Activated CD4-positive, alpha-beta T cell treated with anti-CD3 and anti-CD28 coated beads, Interleukin-2, Interleukin-6, amounts not matched to agents 100 ng/mL and 50 ng/mL, durations not matched to agents 16 hours and 8 hours (primary cell): ENCODE results near the gene RNU6-1.

Experiments
- DNase-seq: peaks from one replicate; pipeline ENCODE4 v3.0.0-alpha.2; 2020

Gene RNU6-1

DNA sequence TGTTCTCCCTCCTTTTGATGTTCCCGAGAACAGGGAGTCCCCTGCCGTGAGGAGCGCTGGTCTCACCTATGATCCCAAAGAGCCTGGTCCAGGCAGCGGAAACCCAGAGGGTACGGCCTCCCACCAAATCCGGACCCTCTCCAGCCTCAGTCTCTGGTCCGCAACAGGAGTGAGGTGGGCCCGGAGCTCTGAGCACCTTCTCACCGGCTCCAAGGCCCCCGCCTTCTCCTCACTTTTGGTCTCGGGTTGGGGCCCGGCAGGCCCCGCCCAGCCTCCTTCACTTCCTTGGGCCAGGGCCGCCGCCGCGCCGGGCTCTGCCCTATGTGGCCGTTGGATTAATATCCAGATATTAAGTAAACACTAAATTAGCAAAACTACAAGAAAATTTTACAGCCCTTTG lies 20.2 kb downstream of the RNU6-1 start:
- no peak for DNase-seq

DNA sequence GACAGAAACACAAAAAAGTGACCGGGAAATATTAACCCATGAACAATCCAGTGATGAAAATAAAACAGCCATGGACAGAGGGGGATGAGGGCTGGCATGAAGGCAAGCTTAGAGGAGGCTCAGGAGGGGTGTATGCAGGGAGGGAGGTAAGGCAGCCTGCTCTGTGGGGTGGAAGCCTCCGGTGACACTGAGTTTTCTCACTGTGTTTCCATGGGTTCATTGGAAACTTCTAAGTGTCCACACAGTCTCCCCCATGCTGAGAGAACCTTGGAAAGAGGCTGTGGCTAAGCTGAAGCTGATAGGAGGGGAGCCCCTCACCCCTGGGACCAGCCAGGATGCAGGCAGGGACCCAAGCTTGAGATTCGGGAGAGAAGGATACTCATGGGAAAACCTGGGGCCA lies 21.4 kb downstream of the RNU6-1 start:
- no peak for DNase-seq

DNA sequence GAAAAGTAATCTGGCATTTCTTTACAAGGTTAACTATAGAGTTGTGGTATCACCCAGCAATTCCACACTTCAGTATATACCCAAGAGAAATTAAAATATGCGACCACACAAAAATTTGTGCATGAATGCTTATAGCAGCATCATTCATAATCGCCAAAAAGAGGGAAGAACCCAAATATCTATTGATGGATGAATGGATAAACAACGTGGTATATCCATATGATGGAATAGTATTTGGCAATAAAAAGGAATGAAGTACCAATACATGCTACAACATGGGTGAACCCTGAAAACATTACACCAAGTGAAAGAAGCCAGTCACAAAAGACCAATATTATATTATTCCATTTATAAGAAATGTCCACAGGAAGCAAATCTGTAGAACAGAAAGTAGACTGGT lies 23.2 kb downstream of the RNU6-1 start:
- no peak for DNase-seq

DNA sequence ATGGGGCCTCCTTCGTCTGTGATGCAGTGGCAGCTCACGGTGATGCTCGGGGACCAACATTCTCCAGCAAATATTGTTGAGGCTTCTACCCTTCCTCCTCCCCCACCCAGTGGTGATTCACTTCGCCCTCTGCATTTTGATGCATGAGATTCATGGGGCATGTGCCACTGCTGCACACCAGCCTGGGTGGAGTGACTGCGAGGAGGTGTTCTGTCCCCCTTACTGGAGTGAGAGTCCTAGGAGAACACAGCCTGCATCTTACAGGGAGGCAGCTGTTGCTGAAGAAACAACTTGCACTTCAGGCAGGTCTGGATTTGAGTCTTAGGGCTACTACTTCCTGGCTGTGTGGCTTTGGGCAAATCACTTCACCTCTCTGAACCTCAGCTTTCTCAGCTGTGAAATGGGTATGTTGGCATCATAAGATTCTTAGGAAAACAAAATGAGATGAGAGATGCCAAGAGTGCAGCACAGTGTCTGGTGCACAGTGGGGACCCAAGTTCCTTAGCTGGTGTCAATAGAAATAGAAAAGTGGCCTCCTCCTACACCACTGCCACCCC lies 24.7 kb downstream of the RNU6-1 start:
- no peak for DNase-seq

DNA sequence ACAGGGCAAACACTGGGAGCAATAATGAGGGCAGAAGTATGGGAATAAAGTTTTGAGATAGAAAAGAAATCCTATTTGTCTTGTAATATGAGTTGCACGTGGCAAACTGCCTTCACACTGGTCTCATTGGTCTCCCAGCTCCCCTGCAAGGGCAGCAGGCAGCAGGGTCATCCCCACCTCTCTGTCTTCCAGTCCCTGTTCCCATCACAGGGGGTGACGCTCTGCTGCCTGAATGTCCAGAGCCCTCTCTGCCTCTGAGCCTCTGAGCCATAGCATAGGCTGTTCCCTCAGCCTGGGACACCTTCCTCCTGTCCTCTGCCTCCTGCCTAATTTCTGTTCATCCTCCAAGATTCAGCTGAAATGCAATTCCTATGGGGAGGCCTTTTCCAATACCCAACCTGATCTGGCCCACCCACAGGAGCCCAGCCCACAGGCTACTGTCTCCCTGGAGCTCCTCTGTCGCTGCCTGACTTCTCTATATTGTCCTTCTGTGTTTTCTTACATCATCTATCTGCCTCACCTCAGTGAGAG lies 26.7 kb downstream of the RNU6-1 start:
- DNase-seq, result no peak

DNA sequence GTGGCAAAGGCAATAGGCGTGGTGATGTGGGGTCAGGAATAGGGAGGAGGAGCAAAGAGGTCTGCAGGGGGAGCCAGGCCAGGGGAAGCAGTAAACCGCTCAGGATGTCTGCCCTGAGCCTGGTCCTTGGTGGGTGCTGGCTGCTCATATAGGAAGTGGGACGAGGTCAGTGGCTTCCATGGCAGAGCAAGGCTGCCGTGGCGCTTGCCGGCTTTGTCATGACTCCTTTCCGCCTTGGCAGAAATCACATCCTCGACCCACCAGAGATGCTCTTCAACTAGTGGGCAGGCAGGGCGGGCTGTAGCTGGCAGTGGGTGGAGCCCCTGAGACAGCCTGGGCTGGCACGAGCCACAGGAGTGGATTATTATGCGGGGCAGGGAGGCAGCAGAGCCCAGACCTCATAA lies 27.6 kb downstream of the RNU6-1 start:
- DNase-seq, result no peak

DNA sequence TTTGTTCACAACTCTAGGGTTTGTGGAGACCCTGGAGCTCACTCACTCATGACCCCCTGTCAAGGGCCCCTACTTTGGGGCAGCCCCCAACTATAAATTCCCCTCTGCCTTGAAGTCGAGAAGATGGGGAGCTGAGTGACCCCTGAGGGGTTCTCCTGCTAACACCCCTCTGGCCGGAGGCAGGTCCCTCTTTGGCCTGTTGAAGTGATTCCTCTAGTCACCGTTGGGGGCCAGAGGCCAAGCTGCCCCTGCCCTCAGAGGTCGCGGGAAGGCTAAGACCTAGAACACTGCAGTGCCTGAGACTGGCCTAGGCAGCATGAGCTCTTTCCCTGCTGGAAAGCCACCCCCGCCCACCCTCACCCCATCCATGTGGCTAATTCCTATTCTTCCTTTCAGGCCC lies 30.0 kb downstream of the RNU6-1 start:
- no peak for DNase-seq

DNA sequence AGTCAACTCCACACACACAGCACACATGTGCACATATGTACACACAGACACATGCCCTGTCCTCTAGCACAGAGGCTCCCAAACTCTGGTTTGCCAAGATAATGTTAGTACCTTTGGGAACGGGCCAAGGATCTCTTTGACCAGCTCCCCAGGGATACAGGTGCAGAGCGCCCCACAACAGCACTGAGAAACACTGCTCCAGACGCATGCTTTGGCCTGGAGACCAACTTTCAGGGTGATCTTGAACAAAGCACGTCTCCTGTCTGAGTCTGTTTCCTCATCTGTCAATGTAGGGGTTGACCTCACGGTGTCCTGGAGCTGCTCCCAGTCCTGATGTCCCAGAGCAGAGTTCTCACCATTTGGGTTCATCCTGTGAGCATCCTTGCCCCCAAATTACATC lies 30.4 kb downstream of the RNU6-1 start:
- DNase-seq, result no peak

DNA sequence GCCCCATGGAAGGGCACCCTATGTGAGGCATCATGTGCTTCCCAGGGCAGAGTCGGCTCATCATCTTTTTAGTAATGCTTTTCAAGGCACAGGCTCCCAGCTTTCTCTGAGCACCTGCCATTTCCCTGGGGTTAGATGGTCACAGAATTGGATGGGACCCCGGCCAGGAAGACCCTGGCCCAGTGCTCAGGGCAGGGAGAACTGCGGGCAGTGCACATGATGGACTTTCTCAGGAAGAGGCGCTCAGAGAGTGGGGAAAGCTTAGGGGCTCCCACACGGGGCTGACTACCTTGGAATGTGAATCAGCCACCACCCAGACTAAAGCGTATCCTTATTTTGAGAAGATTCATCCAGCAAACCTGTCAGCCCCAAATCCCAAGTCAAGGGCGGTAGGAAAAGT lies 31.0 kb downstream of the RNU6-1 start:
- no peak for DNase-seq

DNA sequence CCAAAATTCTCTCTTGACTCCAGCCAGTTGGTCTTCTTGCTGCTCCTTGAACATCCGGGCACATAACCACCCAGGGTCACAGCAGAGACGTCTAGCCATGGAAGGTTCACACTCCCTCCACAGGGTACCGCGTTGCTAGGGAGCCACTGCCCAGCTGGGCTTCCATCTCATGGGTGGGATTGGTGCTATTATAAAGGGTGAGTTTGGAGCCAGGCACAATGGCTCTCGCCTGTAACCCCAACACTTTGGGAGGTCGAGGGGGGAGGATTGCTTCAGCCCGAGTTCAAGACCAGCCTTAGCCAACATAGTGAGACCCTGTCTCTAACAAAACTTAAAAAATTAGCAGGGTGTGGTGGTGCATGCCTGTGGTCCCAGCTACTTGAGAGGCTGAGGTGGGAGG lies 32.0 kb downstream of the RNU6-1 start:
- no peak for DNase-seq

DNA sequence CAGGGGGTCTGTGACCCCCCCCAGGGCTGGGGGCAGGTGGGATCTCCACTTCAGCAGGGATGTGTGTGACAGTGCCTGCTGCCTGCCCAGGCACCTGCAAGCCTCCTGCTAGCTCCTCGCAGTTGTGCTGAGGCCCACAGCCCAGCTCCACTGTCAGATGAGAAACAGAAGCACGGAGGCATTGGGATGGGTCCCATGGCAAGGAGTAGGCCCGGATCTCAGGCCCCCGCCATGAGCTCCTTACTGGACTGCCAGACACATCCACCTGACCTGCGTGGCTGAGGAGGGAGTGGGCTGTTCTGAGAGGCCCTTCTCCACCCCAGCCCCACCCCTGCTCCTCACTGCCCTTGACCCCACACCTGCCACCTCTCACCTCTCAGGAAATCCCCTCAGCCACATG lies 32.7 kb downstream of the RNU6-1 start:
- no peak for DNase-seq

DNA sequence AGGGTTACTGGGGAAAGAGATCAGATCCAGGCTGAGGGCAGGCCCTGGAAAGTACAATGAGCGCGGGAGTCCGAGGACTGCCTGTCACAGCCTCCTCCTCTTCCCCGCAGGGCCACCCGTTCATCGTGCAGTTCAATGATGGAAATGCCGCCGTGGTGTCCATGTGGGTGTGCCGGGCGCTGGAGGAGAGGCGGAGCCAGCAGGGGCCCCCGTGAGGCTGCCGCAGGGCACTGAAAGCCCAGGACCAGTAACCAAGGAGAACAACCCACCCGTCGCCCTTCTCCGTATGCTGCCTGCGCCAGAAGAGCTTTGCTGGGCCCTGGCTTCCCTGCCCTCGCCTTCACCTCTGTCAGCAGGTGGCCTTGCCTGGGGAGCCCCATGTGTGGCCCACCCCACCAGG lies 33.3 kb downstream of the RNU6-1 start:
- DNase-seq, result no peak

DNA sequence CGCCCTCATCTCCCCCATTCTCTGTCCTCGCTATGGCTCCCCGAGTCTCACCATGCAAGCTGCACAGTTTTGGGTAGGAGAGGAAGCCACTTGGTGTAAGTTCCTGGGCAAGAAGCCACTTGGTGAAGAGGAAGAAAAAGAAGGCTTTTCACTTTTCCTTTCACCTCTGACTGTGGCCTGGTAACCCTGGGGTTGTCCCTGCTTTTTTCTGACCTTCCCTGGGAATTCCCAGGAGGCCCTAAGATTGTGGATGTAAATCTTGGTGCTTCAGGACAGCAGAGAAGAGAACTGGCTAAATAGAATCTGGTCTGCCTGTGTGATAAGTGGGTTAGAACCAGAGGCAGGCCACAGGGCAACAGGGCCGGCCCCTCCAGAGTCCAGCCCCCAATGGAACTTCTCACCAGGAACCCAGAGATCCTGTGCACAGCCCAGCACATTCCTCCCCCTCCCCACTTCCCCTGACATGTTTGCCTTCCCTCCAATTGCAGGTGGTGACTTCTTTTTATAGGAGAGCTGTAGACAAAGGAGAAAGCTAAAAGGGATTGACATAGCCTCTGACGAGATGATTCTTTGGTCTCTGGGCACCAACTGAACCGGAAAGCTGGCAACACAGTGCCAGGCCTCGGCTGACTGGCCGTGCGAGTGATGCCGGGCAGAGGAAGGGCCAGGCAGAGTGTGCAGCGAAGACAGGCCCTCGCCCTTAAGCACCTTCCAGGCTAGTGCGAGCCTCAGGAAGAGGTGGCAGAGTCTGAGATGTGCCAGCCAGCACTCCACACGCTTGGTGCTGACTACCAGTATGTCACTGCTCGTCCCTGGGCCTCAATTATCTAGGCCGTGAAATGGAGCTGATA lies 34.0 kb downstream of the RNU6-1 start:
- no peak for DNase-seq

DNA sequence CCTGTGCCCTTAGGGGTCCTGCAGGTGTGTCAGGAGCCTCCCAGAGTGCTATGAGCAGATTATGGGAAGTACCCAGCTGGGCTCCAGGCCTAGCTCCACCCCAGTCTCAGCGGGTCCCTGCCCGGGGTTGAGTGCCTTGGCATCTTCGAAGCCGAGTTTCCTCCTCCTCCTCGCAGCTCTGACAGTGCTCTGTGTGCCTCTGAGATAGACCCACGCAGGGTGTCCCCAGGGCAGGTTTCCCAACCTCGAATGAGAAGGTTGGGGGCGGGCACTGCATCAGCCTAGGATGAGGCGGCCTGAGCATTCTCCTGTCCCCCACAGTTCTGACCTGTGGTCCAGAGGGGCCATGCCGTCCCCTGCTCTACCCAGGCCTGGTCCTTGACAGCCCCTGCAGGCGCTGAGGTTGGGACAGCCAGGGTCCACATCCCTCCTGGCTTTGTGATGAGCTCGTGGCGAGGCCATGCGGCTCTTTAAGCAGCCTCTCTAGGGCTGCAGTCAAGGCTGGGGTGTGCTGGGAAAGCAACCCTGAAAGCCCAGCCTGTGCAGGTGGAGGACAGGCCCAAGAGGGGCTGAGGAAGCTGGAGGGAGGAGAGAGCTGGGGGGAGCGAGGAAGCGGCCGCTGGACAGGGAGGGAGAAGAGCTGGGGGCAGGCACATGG lies 34.7 kb downstream of the RNU6-1 start:
- no peak for DNase-seq

DNA sequence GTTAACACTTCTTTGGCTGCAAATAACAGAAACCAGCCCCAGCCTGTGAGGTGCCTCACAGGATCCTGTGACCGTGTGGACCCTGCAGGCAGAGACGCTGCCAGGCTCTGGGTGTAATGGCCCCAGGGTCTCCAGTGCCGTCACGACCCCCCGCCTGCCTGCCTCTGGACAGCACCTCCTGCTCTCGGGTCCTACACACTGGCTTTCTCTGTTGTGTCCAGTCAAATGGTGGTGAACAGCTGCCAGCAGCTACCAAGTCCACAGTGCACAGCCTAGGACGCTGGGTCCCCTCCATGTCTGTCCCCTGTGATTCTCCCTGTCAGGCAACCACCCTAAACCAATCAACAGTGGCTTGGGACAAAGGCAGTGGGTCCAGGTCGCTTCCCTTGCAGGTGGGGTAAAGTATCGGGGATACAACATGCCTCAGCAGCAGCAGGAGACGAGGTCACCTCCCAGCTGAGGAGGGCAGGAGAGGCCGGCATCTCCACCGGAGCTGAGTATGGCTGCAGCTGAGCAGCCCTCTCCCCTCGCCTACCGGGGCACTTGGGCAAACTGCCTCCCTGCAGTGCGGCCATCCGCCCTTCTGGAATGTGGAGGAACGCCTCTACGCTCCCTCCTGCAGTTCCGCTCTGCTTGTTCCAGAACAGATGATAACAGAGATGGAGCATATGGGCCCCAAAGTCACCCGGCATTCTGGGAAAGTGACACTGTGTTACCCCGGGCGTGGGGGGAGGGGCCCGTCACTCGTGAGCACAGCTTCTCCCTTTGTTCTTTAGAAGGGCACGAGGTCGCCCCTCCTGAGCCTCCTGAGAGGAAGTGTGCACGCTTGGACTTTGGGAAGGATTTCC lies 35.6 kb downstream of the RNU6-1 start:
- no peak for DNase-seq

DNA sequence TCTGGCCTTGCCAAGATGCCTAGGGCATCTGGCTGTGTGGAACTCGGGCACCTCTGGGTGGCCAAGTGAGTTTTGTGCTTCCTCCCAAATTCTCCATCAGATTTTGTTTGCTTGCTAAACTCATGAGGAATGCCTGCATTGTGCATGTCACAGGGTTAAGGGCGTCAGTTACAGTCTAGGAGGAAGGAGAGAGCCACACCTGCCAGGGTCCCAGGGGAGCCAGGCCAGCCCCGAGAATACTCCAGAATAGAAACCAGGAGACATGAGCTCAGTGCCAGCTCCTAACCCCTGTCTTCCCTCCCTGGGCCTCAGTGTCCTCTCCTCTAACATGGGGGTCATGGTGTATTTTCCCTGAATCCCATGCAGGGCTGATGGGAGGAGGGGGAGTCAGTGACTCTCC lies 36.5 kb downstream of the RNU6-1 start:
- no peak for DNase-seq

DNA sequence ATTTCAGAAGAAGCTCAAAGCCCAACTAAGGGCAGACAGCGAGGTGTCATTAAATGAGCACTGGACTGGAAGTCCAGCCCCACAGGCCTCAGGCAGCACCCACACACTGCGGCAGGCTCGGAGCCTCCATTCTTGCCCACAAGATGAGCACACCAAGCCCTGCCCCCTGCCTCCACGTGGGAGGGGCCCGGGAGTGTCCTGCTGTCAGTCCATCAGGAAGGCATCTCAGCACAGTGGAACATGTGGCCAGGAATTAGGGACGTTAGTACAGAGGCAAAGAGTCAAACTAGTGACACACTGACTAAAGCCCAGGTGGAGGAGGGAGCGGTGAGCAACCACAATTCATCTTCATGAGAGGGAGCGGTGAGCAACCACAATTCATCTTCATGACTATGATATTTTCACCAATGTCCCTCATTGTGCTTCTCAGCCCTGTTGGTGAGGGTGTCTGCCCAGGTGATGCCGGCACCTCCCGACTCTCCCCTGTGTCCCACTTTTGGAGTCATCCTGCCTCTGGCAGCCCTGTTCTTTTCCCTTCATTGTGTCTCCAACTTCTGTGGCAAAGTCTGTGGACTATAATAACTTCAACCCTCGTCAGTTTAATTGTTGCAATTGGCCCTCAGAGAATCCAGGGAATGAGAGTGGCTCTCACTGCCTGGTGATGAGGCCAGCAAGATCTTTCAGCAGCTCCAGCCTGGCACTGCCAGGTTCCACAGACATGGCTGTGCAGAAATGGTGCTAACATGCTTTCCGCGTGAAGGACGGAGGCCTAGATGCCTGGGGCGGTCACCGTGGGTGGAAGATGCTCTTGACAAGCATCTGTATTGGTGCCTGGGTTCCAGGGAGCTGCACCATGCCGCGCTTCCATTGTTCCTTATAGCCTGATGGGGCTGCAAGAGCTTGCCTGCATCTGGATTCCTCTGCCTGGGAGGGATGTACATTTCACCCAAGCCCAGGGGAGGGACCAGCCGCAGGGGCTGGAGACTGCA lies 37.6 kb downstream of the RNU6-1 start:
- DNase-seq, result no peak

DNA sequence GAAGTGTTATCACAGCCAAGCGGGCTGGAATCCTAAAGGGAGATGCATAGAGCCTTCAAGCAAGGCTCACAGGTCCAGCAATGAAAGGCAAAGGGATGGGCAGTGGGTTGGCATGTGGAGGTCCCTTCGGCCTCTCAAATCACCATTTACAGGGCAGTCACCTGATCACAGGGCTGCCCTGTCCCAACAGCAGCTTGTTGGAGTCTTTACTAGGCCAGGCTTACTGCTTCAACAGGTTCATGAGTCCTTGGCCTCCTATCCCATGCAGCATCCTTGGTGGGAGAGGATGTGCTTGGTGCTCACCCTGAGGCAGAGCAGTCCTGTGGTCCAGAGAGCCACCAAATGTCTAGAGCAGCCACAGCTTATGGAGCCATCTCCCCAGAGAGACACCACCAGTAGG lies 38.7 kb downstream of the RNU6-1 start:
- DNase-seq, result no peak

DNA sequence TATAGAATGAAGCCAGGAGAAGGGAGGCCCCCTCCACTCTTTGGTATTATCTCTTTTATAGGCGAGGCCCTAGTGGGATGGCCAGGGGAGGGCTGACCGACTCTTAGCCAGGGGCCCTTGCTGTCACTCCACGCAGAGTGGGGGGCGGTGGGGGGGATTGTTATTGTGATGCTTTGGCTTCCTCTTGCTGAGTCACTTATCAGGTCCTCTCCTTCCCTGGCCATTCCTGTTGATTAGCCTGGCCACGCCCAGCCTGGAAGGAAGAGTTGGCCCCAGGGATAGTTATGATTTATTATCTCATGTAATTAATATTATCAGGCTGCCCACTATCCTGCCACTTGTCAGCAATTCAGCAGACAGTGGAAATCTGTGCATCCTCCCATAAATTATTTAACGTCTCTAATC lies 40.0 kb downstream of the RNU6-1 start:
- no peak for DNase-seq

DNA sequence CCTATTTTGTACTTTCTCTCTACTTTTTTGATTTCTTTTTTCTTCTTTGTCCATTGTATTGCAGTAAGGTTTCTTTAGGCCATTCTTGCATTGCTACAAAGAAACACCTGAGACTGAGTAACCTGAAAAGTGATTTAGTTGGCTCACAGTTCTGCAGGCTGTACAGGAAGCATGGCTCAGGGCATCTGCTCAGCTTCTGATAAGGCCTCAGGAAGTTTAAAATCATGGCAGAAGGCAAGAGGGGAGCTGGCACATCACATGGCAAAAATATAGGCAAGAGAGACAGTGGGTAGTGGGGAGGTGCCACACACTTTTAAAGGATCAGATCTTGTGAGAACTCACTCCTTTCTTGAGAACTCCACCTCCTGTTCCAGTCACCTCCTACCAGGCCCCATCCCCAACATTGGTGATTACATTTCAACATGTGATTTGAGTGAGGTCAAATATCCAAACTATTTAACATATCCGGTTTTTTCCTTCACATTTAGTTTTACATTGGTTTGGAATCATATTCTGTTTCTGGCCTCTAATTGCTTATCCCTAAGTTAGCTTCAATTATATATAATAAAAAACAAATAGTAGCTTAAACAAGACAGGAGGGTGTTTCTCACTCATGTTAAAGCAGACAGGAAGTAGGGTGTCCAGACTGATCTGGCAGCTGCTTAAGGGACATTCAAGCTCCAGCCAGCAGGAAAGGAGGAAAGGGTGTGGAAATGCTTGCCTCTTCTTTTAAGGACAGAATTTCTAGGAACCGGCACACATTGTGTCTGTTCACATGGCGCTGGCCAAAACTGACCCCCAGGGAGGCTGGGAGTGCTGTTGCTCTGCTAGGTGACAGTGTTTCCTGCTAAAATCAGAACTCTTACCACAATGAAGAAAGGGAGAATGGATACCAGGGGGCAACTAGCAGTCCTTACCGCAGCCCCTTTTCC lies 43.4 kb downstream of the RNU6-1 start:
- DNase-seq, result no peak
